GDM1 (cell line): ENCODE measurements around the gene TATDN2.
"Not testable (repeated sequence)": the region's sequence is repeated elsewhere in the genome, so short reads cannot be mapped to it uniquely, and the experiment has no call there.

ENCODE experiments used
- DNase-seq: peaks from one replicate; lab custom pipeline; 2025; lab: John Stamatoyannopoulos, UW

TATDN2 gene

GRCh38 chr3:10292505-10293419 lies 44.5 kb downstream of the TATDN2 start, which contains the start of gene GHRL:
Gene GHRL (minus strand): TSS chr3:10292947. CDS start chr3:10290180, 2,767 bp downstream.
- peak; percentile 76 for DNase-seq

- peak; percentile 12 for DNase-seq
Observed at GRCh38 chr3:10294030-10294586, 45.8 kb downstream of the TATDN2 start.

- DNase-seq = not testable (repeated sequence)
Observed at GRCh38 chr3:10298064-10298463, 49.8 kb downstream of the TATDN2 start.

- no peak for DNase-seq
Observed at GRCh38 chr3:10299175-10299574, 50.9 kb downstream of the TATDN2 start.

- DNase-seq = no peak
Observed at GRCh38 chr3:10299679-10300078, 51.4 kb downstream of the TATDN2 start.

- DNase-seq = no peak
Observed at GRCh38 chr3:10300087-10300486, 51.8 kb downstream of the TATDN2 start.

GRCh38 chr3:10303105-10303504 lies 54.8 kb downstream of the TATDN2 start:
- no peak for DNase-seq

GRCh38 chr3:10303785-10304184 lies 55.5 kb downstream of the TATDN2 start:
- DNase-seq = no peak

- DNase-seq = no peak
Observed at GRCh38 chr3:10304905-10305304, 56.6 kb downstream of the TATDN2 start.

GRCh38 chr3:10305331-10305902 lies 57.2 kb downstream of the TATDN2 start:
- DNase-seq = no peak

GRCh38 chr3:10306156-10306555 lies 57.9 kb downstream of the TATDN2 start:
- DNase-seq = no peak

GRCh38 chr3:10308678-10309077 lies 60.4 kb downstream of the TATDN2 start:
- no peak for DNase-seq

- DNase-seq = no peak
Observed at GRCh38 chr3:10309736-10310135, 61.5 kb downstream of the TATDN2 start.

GRCh38 chr3:10310578-10310977 lies 62.3 kb downstream of the TATDN2 start:
- DNase-seq = no peak

GRCh38 chr3:10311710-10312109 lies 63.5 kb downstream of the TATDN2 start:
- no peak for DNase-seq

- DNase-seq = no peak
Observed at GRCh38 chr3:10312391-10312790, 64.1 kb downstream of the TATDN2 start.

- no peak for DNase-seq
Observed at GRCh38 chr3:10312861-10313260, 64.6 kb downstream of the TATDN2 start.

GRCh38 chr3:10315101-10315500 lies 66.8 kb downstream of the TATDN2 start:
- DNase-seq = no peak

- DNase-seq = no peak
Observed at GRCh38 chr3:10315771-10316344, 67.6 kb downstream of the TATDN2 start.

GRCh38 chr3:10317311-10317960 lies 69.2 kb downstream of the TATDN2 start:
- DNase-seq = no peak

- no peak for DNase-seq
Observed at GRCh38 chr3:10317961-10318350, 69.7 kb downstream of the TATDN2 start.

- no peak for DNase-seq
Observed at GRCh38 chr3:10319251-10319650, 71.0 kb downstream of the TATDN2 start.
